Caco-2 (cell line): ENCODE data around the gene TMEM154. TPM values are rescaled to one million over a fixed set of nuclear protein-coding genes. Genes with fewer than 3 reads are reported as not detected.

ENCODE experiments used
- BruUV-seq: library from RNA; stranded (reverse); fragments of 400-500 nt; replicated peaks from 2 replicates; lab custom pipeline; 2021; lab: Mats Ljungman, UMichigan
- CTCF ChIA-PET: fragments of 300-600 bp; sonication (Branson Sonifier 250); formaldehyde crosslinking; loops from one replicate; lab custom pipeline; 2022; ENCODE audit warnings: antibody characterized with exemption; lab: Charles Lee
- POLR2A ChIA-PET: fragments of 300-600 bp; sonication (Branson Sonifier 250); formaldehyde crosslinking; loops from one replicate; lab custom pipeline; 2022; ENCODE audit warnings: antibody characterized with exemption; lab: Charles Lee
- DNase-seq, 2 experiments: peaks; one replicate each; pipeline versions ENCODE4 v3.0.0 to v3.0.0-alpha.2; 2020 to 2022
- H3K27me3 ChIP-seq: replicated peaks from 2 replicates; pipeline ENCODE4 v1.6.0; 2011; ENCODE audit warnings: low read length; ENCODE audit not compliant: control insufficient read depth, insufficient read depth
- H3K36me3 ChIP-seq: 2 replicates; pipeline ENCODE4 v1.5.1; 2011; ENCODE audit warnings: low read length; ENCODE audit not compliant: control insufficient read depth, insufficient read depth
- H3K4me1 ChIP-seq: fragments of 250-450 bp; sonication (Bioruptor Pico); 2 replicates; pipeline ENCODE4 v1.5.1; 2020; ENCODE audit warnings: mild to moderate bottlenecking
- H3K4me3 ChIP-seq: 2 replicates; pipeline ENCODE4 v1.5.1; 2011; ENCODE audit warnings: low read depth, mild to moderate bottlenecking, control low read depth, low read length
- H3K9me3 ChIP-seq: fragments of 250-450 bp; sonication (Bioruptor Pico); 2 replicates; pipeline ENCODE4 v1.5.1; 2020; ENCODE audit warnings: mild to moderate bottlenecking, moderate library complexity
- H3K27ac Mint-ChIP-seq: one replicate; pipeline ENCODE4 v1.8.0; 2022; ENCODE audit warnings: mixed read lengths; ENCODE audit not compliant: unreplicated experiment
- H3K27me3 Mint-ChIP-seq: one replicate; pipeline ENCODE4 v1.8.0; 2022; ENCODE audit warnings: mixed read lengths; ENCODE audit not compliant: insufficient read depth, unreplicated experiment
- H3K36me3 Mint-ChIP-seq: one replicate; pipeline ENCODE4 v1.8.0; 2022; ENCODE audit warnings: mild to moderate bottlenecking, mixed read lengths; ENCODE audit not compliant: insufficient read depth, unreplicated experiment
- H3K4me1 Mint-ChIP-seq: one replicate; pipeline ENCODE4 v1.8.0; 2022; ENCODE audit warnings: low read depth, mixed read lengths; ENCODE audit not compliant: unreplicated experiment
- H3K4me3 Mint-ChIP-seq: one replicate; pipeline ENCODE4 v1.8.0; 2022; ENCODE audit warnings: mild to moderate bottlenecking, moderate library complexity, mixed read lengths; ENCODE audit not compliant: unreplicated experiment
- H3K9me3 Mint-ChIP-seq: one replicate; pipeline ENCODE4 v1.8.0; 2022; ENCODE audit warnings: mixed read lengths; ENCODE audit not compliant: unreplicated experiment
- CTCF ChIP-seq, 2 experiments: fragments of 200-600 bp in 1 of 2; IDR thresholded peaks; 1 replicate in 1 of 2; 2 replicates in 1 of 2; pipeline versions ENCODE4 v1.5.1 to v1.8.0; 2011 to 2022; ENCODE audit warnings: antibody characterized with exemption in 1 of 2, control low read depth in 1 of 2, inconsistent platforms in 1 of 2, low read depth in 1 of 2, low read length in 1 of 2, mild to moderate bottlenecking in 1 of 2, moderate library complexity in 1 of 2; ENCODE audit not compliant: insufficient read depth in 1 of 2, severe bottlenecking in 1 of 2, unreplicated experiment in 1 of 2
- intact Hi-C: fragments of 100-400 bp; cut with micrococcal nuclease; formaldehyde crosslinking; loops from one replicate; pipeline ENCODE4 v1.10.0; 2022; ENCODE audit not compliant: unreplicated experiment
- total RNA-seq: library from RNA; stranded (reverse); gene quantifications from 2 replicates; pipeline ENCODE4 v1.2.3, GENCODE V29; 2022

TMEM154 gene
- total RNA-seq, 1 experiment from 2014 or later = 4.6 TPM

- Histone ChIP-seq H3K36me3 (no peaks in the 10 kb centered on the region), H3K4me1 (peaks cover 24% of the 10 kb centered on the region), H3K27me3 (no peaks in the 10 kb centered on the region), H3K9me3 (no peaks in the 10 kb centered on the region), H3K4me3 (no peak overlapping the region)
- no peaks in the 10 kb centered on the region for H3K27me3 Mint-ChIP-seq
- peaks cover 5% of the 10 kb centered on the region for H3K9me3 Mint-ChIP-seq
- BruUV-seq = no TSS peak
- peak overlapping the region; percentile 16 for H3K27ac Mint-ChIP-seq
- DNase-seq = peak; percentile 27 to 44
- peak in 1 of 2 experiments; percentile 24 for TF ChIP-seq CTCF (IDR thresholded peaks at IDR 0.05; ENCODE audit: insufficient read depth in 1 of 2, low read depth in 1 of 2, low read length in 1 of 2, severe bottlenecking in 1 of 2, unreplicated experiment in 1 of 2)
- H3K4me3 Mint-ChIP-seq = no peak overlapping the region
- peaks cover 25% of the 10 kb centered on the region for H3K4me1 Mint-ChIP-seq
- intact Hi-C loops = loop anchor here (2.0 kb wide), 1 partner anchor 59 kb away; no protein-coding TSS in a partner anchor
- ChIA-PET CTCF (no interaction called here), POLR2A (no interaction called here)
- no peaks in the 10 kb centered on the region for H3K36me3 Mint-ChIP-seq
These were observed 98.1 kb downstream of the TMEM154 start for GRCh38 chr4:152581536-152582160.

- H3K36me3 ChIP-seq = no peaks in the 10 kb centered on the region
- DNase-seq = no peak
- POLR2A ChIA-PET = interaction anchor here (0.6 kb wide), 1 partner anchor 356 kb away, joined by 3 read pairs; no protein-coding TSS in a partner anchor
- Mint-ChIP-seq H3K4me1 (peaks cover 25% of the 10 kb centered on the region), H3K27ac (no peak overlapping the region), H3K9me3 (no peaks in the 10 kb centered on the region), H3K27me3 (no peaks in the 10 kb centered on the region), H3K36me3 (no peaks in the 10 kb centered on the region), H3K4me3 (no peak overlapping the region)
- H3K9me3 ChIP-seq = no peaks in the 10 kb centered on the region
- no peaks in the 10 kb centered on the region for H3K27me3 ChIP-seq
- CTCF ChIA-PET = no interaction called here
- TF ChIP-seq CTCF (IDR thresholded peaks at IDR 0.05; ENCODE audit: insufficient read depth in 1 of 2, low read depth in 1 of 2, low read length in 1 of 2, severe bottlenecking in 1 of 2, unreplicated experiment in 1 of 2) = no peak
- peaks cover 24% of the 10 kb centered on the region for H3K4me1 ChIP-seq
- intact Hi-C loops = loop anchor here (2.0 kb wide), 1 partner anchor 61 kb away; no protein-coding TSS in a partner anchor
- H3K4me3 ChIP-seq = no peak overlapping the region
- no TSS peak for BruUV-seq
These were observed 99.9 kb downstream of the TMEM154 start for GRCh38 chr4:152579916-152580315.

- Histone ChIP-seq H3K27me3 (no peaks in the 10 kb centered on the region), H3K36me3 (no peaks in the 10 kb centered on the region), H3K4me1 (peaks cover 24% of the 10 kb centered on the region), H3K4me3 (no peak overlapping the region), H3K9me3 (no peaks in the 10 kb centered on the region)
- Mint-ChIP-seq H3K9me3 (no peaks in the 10 kb centered on the region), H3K27me3 (no peaks in the 10 kb centered on the region), H3K4me3 (no peak overlapping the region), H3K4me1 (peaks cover 25% of the 10 kb centered on the region), H3K36me3 (no peaks in the 10 kb centered on the region), H3K27ac (no peak overlapping the region)
- TF ChIP-seq CTCF (IDR thresholded peaks at IDR 0.05; ENCODE audit: insufficient read depth in 1 of 2, low read depth in 1 of 2, low read length in 1 of 2, severe bottlenecking in 1 of 2, unreplicated experiment in 1 of 2) = no peak
- CTCF ChIA-PET = no interaction called here
- BruUV-seq = no TSS peak
- intact Hi-C loops = no loop called here
- no peak for DNase-seq
- POLR2A ChIA-PET = interaction anchor here (0.6 kb wide), 1 partner anchor 355 kb away, joined by 3 read pairs; no protein-coding TSS in a partner anchor
These were observed 100.6 kb downstream of the TMEM154 start for GRCh38 chr4:152579107-152579764.
